Prostate gland (tissue), 2 donors: ENCODE results near the gene MYMK.

Experiments
- POLR2A ChIP-seq: fragments of 450-650 bp; IDR thresholded peaks from one replicate; pipeline ENCODE4 v1.6.1; 2016; ENCODE audit warnings: antibody characterized with exemption, mild to moderate bottlenecking
- POLR2AphosphoS5 ChIP-seq: sonication (generic); formaldehyde crosslinking; IDR thresholded peaks from one replicate; pipeline ENCODE4 v1.6.1; 2017; ENCODE audit warnings: antibody characterized with exemption
- TF ChIP-seq, protein P1 (sequence below), 4 experiments: fragments of 200-600 bp in 2 of 4; fragments of 450-650 bp in 2 of 4; sonication (generic) in 2 of 4; IDR thresholded peaks; 1 replicate in 3 of 4; 2 replicates in 1 of 4; pipeline ENCODE4 v1.5.1; 2016 to 2019; ENCODE audit warnings: antibody characterized with exemption in 4 of 4, mild to moderate bottlenecking in 2 of 4, moderate library complexity in 2 of 4

GRCh38 chr9:133528876-133529241 lies 4.1 kb upstream of the MYMK start:
- TF ChIP-seq, protein P1, sequence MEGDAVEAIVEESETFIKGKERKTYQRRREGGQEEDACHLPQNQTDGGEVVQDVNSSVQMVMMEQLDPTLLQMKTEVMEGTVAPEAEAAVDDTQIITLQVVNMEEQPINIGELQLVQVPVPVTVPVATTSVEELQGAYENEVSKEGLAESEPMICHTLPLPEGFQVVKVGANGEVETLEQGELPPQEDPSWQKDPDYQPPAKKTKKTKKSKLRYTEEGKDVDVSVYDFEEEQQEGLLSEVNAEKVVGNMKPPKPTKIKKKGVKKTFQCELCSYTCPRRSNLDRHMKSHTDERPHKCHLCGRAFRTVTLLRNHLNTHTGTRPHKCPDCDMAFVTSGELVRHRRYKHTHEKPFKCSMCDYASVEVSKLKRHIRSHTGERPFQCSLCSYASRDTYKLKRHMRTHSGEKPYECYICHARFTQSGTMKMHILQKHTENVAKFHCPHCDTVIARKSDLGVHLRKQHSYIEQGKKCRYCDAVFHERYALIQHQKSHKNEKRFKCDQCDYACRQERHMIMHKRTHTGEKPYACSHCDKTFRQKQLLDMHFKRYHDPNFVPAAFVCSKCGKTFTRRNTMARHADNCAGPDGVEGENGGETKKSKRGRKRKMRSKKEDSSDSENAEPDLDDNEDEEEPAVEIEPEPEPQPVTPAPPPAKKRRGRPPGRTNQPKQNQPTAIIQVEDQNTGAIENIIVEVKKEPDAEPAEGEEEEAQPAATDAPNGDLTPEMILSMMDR (IDR thresholded peaks at IDR 0.05), result no peak
- TF ChIP-seq POLR2A (no peak), POLR2AphosphoS5 (no peak)
